C4-2B (cell line): ENCODE results near the gene AKAP7.
A peak's percentile ranks its signal among the peaks of the same experiment; 100 is the strongest.

Source experiments
- H3K27ac ChIP-seq: fragments of 450-650 bp; 2 replicates; pipeline ENCODE4 v1.5.1; 2017
- ZFX ChIP-seq: fragments of 450-650 bp; IDR thresholded peaks from 2 replicates; pipeline ENCODE4 v1.6.1; 2017
- TF ChIP-seq, protein P1 (sequence below): fragments of 450-650 bp; conservative IDR thresholded peaks from 2 replicates; pipeline ENCODE4 v1.5.1; 2017; ENCODE audit warnings: mild to moderate bottlenecking

AKAP7 gene

DNA sequence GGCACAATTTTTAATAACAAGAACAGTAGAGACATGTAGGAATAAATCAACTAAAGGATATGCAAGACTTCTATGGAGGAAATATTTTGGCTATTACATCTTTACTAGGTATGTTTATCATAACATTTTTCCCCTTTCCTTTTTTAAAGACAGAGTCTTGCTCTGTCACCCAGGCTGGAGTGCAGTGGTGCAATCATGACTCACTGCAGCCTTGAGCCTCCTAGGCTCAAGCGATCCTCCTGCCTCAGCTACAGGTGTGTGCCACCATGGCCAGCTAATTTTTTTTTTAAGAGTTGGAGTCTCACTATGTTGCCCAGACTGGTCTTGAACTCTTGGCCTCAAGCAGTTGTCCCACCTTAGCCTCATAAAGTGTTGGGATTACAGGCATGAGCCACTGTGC lies 37.0 kb downstream of the AKAP7 start:
- H3K27ac ChIP-seq, result no peak overlapping the region
- TF ChIP-seq, protein P1, sequence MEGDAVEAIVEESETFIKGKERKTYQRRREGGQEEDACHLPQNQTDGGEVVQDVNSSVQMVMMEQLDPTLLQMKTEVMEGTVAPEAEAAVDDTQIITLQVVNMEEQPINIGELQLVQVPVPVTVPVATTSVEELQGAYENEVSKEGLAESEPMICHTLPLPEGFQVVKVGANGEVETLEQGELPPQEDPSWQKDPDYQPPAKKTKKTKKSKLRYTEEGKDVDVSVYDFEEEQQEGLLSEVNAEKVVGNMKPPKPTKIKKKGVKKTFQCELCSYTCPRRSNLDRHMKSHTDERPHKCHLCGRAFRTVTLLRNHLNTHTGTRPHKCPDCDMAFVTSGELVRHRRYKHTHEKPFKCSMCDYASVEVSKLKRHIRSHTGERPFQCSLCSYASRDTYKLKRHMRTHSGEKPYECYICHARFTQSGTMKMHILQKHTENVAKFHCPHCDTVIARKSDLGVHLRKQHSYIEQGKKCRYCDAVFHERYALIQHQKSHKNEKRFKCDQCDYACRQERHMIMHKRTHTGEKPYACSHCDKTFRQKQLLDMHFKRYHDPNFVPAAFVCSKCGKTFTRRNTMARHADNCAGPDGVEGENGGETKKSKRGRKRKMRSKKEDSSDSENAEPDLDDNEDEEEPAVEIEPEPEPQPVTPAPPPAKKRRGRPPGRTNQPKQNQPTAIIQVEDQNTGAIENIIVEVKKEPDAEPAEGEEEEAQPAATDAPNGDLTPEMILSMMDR, result no peak
- TF ChIP-seq ZFX, result no peak

DNA sequence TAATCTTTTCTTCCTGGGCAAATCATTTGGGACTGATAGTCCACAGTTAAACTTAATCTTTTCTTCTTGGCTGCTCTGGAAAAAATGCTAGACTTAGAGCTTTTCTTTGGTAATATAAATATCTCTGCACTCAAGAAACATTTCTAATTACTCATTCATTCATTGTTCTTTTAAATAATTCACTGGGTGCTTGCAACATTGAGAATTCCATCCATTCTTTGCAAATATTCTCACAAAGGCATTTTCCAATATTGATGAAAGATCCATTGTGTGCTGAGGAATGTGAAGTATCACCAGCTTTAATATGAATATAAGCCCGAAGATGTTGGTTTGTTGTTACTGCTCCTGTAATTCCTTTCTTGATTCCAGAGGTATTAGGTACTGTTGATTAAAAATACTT lies 38.4 kb downstream of the AKAP7 start:
- TF ChIP-seq, protein P1, result no peak
- TF ChIP-seq ZFX, result no peak
- H3K27ac ChIP-seq, result no peak overlapping the region

DNA sequence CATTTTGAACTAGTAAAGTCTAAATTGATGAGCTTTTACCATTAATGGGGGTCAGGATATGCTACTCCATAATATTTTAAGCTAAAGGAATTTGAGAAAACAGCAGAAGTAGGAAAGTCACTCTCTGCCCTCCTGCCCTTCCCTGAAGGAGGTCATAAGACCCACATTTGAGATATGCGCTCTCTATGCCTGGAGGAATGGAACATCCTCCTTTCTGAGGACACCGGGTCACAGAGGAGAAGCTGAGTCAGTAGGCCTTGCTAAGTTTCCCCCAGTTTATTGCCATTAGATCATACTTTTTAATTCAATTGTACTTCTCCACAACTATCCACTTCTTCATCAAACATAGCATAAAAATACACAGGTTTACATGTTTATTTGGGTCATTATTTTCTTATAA lies 40.3 kb downstream of the AKAP7 start:
- TF ChIP-seq, protein P1, result no peak
- TF ChIP-seq ZFX, result no peak
- H3K27ac ChIP-seq, result no peak overlapping the region

DNA sequence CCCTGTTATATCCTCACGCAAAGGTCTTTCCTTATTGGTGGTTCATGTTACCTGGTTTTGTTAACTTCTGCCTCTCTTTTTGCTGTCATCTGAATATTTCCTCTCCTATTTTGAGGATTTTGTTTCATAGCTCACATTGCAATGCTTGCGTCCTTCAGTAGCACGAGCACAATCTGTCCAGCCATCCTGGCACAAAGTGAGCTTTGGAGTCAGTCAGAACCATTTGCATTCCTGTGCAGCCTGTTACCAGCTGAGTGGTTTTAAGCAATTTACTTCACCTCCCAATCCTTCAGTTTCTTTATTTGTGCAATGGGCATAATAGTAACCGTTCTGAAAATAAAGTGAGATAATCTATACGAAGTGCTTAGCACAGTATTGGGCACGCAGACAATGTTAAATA lies 42.7 kb downstream of the AKAP7 start:
- TF ChIP-seq, protein P1, result no peak
- no peak for TF ChIP-seq ZFX

DNA sequence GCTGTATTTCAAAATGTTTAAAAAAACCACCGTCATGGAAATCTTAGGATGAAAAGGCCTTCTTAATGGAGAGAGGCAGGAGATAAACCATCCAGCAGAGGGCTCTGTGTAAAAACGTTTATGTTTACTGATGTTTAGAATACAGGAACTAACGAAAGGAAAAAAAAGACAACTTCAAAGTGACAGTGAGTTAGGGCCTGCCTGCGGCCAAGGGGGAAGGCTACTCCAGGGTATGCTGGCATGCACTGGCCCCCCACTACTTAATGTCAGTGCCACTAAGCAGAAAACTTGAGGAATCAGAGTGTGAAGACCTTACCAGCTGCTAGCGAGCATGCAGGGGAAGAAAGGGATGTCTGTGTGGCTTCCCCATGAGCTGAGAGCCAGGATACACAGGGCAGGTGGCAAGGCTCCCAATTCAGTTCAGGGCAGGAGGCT lies 47.7 kb downstream of the AKAP7 start:
- no peak overlapping the region for H3K27ac ChIP-seq
- TF ChIP-seq, protein P1, result peak; percentile 66
- no peak for TF ChIP-seq ZFX

More for the DNA sequence above, 42.7 kb downstream of the AKAP7 start:
- no peak overlapping the region for H3K27ac ChIP-seq

DNA sequence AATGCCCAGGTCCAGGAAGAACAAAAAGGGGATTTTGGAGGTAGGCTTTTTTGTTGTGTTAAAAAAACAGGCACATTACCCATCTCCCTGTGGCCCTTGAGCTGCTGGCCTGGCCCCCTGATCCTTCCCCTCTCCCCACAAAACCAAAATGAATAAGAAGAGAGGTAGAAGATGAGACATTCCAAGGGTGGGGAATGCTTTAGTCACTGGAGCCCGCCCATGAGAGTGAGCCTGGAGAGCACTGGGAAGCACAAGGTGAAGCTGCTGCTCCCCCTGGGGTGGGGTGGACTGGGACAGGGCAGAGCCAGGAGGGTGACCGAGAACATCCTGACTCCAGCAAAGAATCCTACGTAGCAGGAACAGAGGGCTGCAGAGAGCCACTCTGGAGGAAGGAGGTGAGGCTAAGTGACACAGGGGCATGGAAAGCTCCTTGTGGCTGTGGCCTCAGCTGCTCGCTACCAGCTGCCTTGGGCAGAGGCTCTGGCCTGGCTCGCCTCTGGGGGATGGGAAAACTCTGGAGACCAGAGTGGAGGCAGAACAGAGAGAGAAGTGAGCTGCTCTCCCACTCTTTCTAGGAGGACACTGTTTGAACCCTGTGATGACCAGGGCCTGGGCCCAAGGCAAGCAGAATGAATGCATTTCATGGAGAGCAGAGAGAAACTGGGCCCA lies 48.3 kb downstream of the AKAP7 start:
- TF ChIP-seq ZFX, result no peak
- H3K27ac ChIP-seq, result no peak overlapping the region

DNA sequence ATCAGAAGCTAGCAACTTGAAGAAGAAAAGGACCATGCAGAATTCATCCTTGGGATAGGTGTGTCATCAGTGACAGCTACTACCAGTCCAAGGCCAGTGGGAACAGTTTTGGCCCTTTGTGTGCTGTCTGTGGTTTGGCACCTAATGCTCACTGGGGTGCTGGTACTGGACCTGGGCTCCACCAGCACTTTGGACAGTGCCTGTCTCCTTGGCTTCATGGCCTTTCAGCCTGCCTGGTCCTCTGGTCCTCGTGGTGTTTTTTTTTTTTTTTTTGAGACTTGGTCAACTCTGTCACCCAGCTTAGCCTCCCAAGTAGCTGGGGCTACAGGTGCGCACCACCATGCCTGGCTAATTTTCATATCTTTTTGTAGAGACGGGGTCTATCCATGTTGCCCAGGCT lies 56.3 kb downstream of the AKAP7 start:
- no peak overlapping the region for H3K27ac ChIP-seq
- TF ChIP-seq ZFX, result no peak
- TF ChIP-seq, protein P1, result no peak

DNA sequence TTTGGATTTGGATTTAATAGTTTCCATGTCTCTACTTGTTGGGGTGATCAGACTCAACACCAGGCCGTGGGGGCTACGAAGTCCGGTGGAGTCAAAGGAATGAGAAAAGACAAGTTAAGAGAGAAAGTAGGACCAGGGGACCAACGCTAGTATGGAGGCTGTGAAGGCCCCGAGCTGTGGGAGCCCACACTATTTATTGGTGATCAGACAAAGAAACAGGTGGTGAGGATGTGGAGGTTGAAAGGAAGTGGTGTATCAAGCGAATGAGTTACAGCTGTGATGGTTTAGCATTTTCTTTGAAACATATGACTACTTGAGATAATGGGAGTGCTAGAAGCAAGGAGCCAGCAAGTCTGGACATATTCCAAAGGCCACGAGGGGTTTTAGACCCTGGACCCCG lies 62.4 kb downstream of the AKAP7 start:
- no peak overlapping the region for H3K27ac ChIP-seq
- TF ChIP-seq ZFX, result no peak
